Keratinocyte (primary cell): ENCODE results near the gene PRKAG2. TPM values are rescaled to one million over a fixed set of nuclear protein-coding genes. Genes with fewer than 3 reads are reported as not detected.

ENCODE experiments used
- DNase-seq: peaks from one replicate; pipeline ENCODE4 v3.0.0-alpha.2; 2011; ENCODE audit warnings: low read depth, missing footprints, low spot score
- FAIRE-seq: peaks from 2 replicates; lab custom pipeline; 2011; peaks lifted over from hg19 to GRCh38; lab: Jason Lieb, UNC
- H2AFZ ChIP-seq: 2 replicates; pipeline ENCODE4 v1.6.0; 2012; ENCODE audit warnings: low read length, control low read depth, inconsistent platforms; ENCODE audit not compliant: control insufficient read depth
- H3K27ac ChIP-seq: 2 replicates; pipeline ENCODE4 v1.5.1; 2011; ENCODE audit warnings: low read length; ENCODE audit not compliant: control insufficient read depth, insufficient read depth
- H3K27me3 ChIP-seq: 3 replicates; pipeline ENCODE4 v1.6.0; 2011; ENCODE audit warnings: low read length; ENCODE audit not compliant: control insufficient read depth, insufficient read depth; ENCODE audit errors: extremely low read depth
- H3K36me3 ChIP-seq, 2 experiments: 2 replicates in 1 of 2; 3 replicates in 1 of 2; pipeline ENCODE4 v1.5.1; 2011; ENCODE audit warnings: low read length in 2 of 2, mild to moderate bottlenecking in 1 of 2; ENCODE audit not compliant: control insufficient read depth in 2 of 2, insufficient read depth in 2 of 2; ENCODE audit errors: extremely low read depth in 1 of 2
- H3K4me1 ChIP-seq: 3 replicates; pipeline ENCODE4 v1.5.1; 2011; ENCODE audit warnings: low read length; ENCODE audit not compliant: control insufficient read depth, insufficient read depth; ENCODE audit errors: extremely low read depth
- H3K4me2 ChIP-seq: 3 replicates; pipeline ENCODE4 v1.6.0; 2011; ENCODE audit warnings: low read depth, low read length; ENCODE audit not compliant: control insufficient read depth, insufficient read depth; ENCODE audit errors: extremely low read depth
- H3K4me3 ChIP-seq, 3 experiments: fragments of 200-600 bp in 1 of 3; sonication (generic) in 1 of 3; 2 replicates in 2 of 3; 3 replicates in 1 of 3; pipeline ENCODE4 v1.5.1; 2011 to 2016; ENCODE audit warnings: low read length in 3 of 3, mild to moderate bottlenecking in 3 of 3, control low read depth in 2 of 3, inconsistent platforms in 1 of 3, low read depth in 1 of 3, mixed read lengths in 1 of 3, mixed run types in 1 of 3, moderate library complexity in 1 of 3; ENCODE audit not compliant: control insufficient read depth in 2 of 3, insufficient read depth in 2 of 3; ENCODE audit errors: extremely low read depth in 1 of 3
- H3K79me2 ChIP-seq: 2 replicates; pipeline ENCODE4 v1.6.0; 2012; ENCODE audit warnings: low read length; ENCODE audit not compliant: control insufficient read depth, insufficient read depth
- H3K9ac ChIP-seq: 3 replicates; pipeline ENCODE4 v1.6.0; 2011; ENCODE audit warnings: low read length; ENCODE audit not compliant: control insufficient read depth, insufficient read depth; ENCODE audit errors: extremely low read depth
- H3K9me1 ChIP-seq: 3 replicates; pipeline ENCODE4 v1.6.0; 2011; ENCODE audit warnings: low read length; ENCODE audit not compliant: control insufficient read depth, insufficient read depth; ENCODE audit errors: extremely low read depth
- H3K9me3 ChIP-seq: 2 replicates; pipeline ENCODE4 v1.5.1; 2012; ENCODE audit warnings: low read depth, low read length; ENCODE audit not compliant: control insufficient read depth
- H4K20me1 ChIP-seq: 3 replicates; pipeline ENCODE4 v1.6.0; 2011; ENCODE audit warnings: low read length; ENCODE audit not compliant: control insufficient read depth, insufficient read depth; ENCODE audit errors: extremely low read depth
- EZH2 ChIP-seq: IDR thresholded peaks from one replicate; pipeline ENCODE4 v1.6.1; 2012; ENCODE audit warnings: inconsistent platforms, mild to moderate bottlenecking, low read length, moderate library complexity
- dilution Hi-C: fragments of 300-500 bp; cut with MboI; formaldehyde crosslinking; loops from one replicate; pipeline ENCODE4 v1.7.0; 2020; ENCODE audit warnings: low sequenced_read_pairs; ENCODE audit not compliant: extremely low pct_ligation_motif_present
- polyA plus RNA-seq, 5 experiments: library from polyadenylated mRNA; depleted of rRNA in 3 of 5; stranded (reverse) in 3 of 5; stranded (forward) in 1 of 5; unstranded in 1 of 5; fragments of >200 nt; gene quantifications; 1 replicate in 1 of 5; 2 replicates in 3 of 5; 3 replicates in 1 of 5; pipeline versions ENCODE4 v1.2.1 to v1.2.3, GENCODE V29; 2011 to 2012; ENCODE audit warnings: missing spikeins in 2 of 5, low read depth in 1 of 5, low replicate concordance in 1 of 5
- TF ChIP-seq, protein P1 (sequence below), 3 experiments: IDR thresholded peaks in 1 of 3; conservative IDR thresholded peaks in 1 of 3; optimal IDR thresholded peaks in 1 of 3; 2 replicates in 2 of 3; 3 replicates in 1 of 3; pipeline versions ENCODE3 to v1.5.1; 2011; ENCODE audit warnings: low read length in 3 of 3, mild to moderate bottlenecking in 3 of 3, moderate library complexity in 2 of 3, control low read depth in 1 of 3, inconsistent platforms in 1 of 3; ENCODE audit not compliant: insufficient read depth in 2 of 3; ENCODE audit errors: extremely low read depth in 1 of 3

The PRKAG2 gene
- polyA plus RNA-seq, 1 donor (not counting 4 experiments of a cell fraction or from before 2014, with no cell fraction given), result 39.5 TPM

DNA sequence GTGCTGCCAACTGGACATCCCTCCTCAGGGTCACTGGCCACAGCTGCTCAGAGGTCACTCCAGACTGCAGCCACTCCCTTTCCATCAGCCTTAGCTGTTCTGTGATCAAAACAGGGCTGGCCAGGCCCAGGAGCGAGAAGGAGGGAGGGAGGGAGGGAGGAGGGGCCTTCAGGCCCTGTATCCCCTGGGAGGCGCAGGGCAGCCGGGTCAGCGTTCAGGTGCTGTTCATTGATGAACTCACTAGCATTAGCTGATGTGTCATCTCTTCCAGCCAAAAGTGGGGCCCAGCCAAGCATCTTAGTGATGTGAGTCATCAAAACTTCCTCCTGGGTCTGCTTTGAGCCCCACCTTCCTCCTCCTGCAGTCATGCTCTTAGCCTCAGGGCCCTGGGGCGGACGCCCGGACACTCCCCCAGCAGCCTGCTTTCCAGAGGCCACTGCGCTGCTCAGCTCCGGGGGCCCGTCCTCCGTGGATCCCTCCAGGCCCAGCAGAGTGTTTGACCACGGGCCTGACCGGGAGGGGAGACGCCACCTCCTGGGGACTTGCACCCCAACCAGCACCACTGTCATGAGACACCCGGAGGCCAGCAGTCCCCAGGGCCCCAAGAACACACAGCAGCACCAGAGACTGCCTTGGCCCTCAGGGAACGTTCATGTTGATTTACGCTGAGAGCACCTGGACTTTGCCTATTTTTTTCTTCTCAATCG lies 149.2 kb downstream of the PRKAG2 start:
- Histone ChIP-seq H3K4me2 (peak overlapping the region; percentile 67), H3K4me3 (no peak overlapping the region), H2AFZ (peak overlapping the region; percentile 10), H4K20me1 (no peaks in the 10 kb centered on the region), H3K36me3 (no peaks in the 10 kb centered on the region), H3K27ac (peak overlapping the region; percentile 24), H3K79me2 (no peaks in the 10 kb centered on the region), H3K27me3 (no peaks in the 10 kb centered on the region), H3K4me1 (peaks cover 18% of the 10 kb centered on the region), H3K9ac (peak overlapping the region; percentile 42), H3K9me1 (no peaks in the 10 kb centered on the region), H3K9me3 (no peaks in the 10 kb centered on the region)
- dilution Hi-C loops, result no loop called here
- FAIRE-seq (peak; percentile 99), DNase-seq (peak; percentile 98)
- TF ChIP-seq EZH2, result no peak
- TF ChIP-seq, protein P1, sequence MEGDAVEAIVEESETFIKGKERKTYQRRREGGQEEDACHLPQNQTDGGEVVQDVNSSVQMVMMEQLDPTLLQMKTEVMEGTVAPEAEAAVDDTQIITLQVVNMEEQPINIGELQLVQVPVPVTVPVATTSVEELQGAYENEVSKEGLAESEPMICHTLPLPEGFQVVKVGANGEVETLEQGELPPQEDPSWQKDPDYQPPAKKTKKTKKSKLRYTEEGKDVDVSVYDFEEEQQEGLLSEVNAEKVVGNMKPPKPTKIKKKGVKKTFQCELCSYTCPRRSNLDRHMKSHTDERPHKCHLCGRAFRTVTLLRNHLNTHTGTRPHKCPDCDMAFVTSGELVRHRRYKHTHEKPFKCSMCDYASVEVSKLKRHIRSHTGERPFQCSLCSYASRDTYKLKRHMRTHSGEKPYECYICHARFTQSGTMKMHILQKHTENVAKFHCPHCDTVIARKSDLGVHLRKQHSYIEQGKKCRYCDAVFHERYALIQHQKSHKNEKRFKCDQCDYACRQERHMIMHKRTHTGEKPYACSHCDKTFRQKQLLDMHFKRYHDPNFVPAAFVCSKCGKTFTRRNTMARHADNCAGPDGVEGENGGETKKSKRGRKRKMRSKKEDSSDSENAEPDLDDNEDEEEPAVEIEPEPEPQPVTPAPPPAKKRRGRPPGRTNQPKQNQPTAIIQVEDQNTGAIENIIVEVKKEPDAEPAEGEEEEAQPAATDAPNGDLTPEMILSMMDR (optimal IDR thresholded peaks at IDR 0.05 in 1 of 3, IDR thresholded peaks at IDR 0.05 in 1 of 3, conservative IDR thresholded peaks at IDR 0.05 in 1 of 3; ENCODE audit: extremely low read depth in 1 of 3, insufficient read depth in 2 of 3, low read length in 3 of 3), result no peak

DNA sequence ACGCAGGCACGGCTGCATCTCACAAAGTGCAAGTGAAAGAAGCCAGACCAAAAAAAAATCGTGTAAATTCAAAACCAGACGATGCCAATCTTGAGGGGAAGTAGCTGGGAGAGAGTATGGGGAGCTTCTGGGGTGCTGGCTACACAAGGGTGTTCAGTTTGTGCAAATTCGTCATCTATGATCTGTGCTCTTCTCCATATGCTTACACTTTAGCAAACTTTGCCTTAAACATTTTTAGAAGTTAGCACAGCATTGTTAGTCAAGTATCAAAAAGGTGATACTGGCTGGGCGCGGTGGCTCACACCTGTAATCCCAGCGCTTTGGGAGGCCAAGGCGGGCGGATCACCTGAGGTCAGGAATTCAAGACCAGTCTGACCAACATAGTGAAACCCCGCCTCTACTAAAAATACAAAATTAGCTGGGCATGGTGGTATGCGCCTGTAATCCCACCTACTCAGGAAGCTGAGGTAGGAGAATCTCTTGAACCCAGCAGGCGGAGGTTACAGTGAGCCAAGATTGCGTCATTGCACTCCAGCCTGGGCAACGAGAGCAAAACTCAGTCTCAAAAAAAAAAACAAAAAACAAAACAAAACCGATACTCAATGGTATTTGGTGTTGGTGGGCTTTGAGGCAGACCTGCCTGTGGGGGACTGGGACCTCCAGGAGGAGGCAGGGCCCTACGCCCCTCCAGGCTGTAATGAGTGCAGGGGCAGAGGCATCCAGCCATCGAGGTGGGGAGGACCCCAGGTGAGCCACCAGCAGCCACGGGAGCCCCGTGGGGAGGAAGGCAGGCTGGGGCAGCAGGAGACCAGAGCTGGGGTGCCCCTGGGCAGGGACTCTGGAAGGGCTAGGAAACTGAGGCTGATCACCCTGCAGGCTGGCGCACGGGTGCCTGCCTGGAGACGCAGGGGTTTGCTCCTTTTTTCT lies 150.0 kb downstream of the PRKAG2 start:
- no peak for FAIRE-seq
- no peak for DNase-seq
- peak overlapping the region; percentile 24 for H3K27ac ChIP-seq
- H3K9me1 ChIP-seq, result no peaks in the 10 kb centered on the region
- no peaks in the 10 kb centered on the region for H3K27me3 ChIP-seq
- H3K36me3 ChIP-seq, result no peaks in the 10 kb centered on the region
- TF ChIP-seq, protein P1 (optimal IDR thresholded peaks at IDR 0.05 in 1 of 3, IDR thresholded peaks at IDR 0.05 in 1 of 3, conservative IDR thresholded peaks at IDR 0.05 in 1 of 3; ENCODE audit: extremely low read depth in 1 of 3, insufficient read depth in 2 of 3, low read length in 3 of 3), result no peak
- TF ChIP-seq EZH2, result no peak
- no peaks in the 10 kb centered on the region for H3K9me3 ChIP-seq
- H3K4me1 ChIP-seq, result peaks cover 18% of the 10 kb centered on the region
- no peak overlapping the region for H2AFZ ChIP-seq
- dilution Hi-C loops, result no loop called here
- no peaks in the 10 kb centered on the region for H4K20me1 ChIP-seq
- H3K9ac ChIP-seq, result peak overlapping the region; percentile 10
- H3K4me2 ChIP-seq, result peak overlapping the region; percentile 9
- no peaks in the 10 kb centered on the region for H3K79me2 ChIP-seq
- H3K4me3 ChIP-seq, result no peak overlapping the region
